Ovary (tissue), 9 donors: Measurements from ENCODE around the gene PIMREG. TPM values are rescaled to one million over a fixed set of nuclear protein-coding genes. Genes with fewer than 3 reads are reported as not detected.

ENCODE experiments used
- DNase-seq, 5 donors: peaks; one replicate each; pipeline ENCODE4 v3.0.0-alpha.2; 2019 to 2020
- H3K27ac ChIP-seq, 2 donors: fragments of 200-600 bp; one replicate each; pipeline versions ENCODE4 v1.5.1 to v1.8.0; 2019 to 2022
- H3K27me3 ChIP-seq: fragments of 200-600 bp; one replicate; pipeline ENCODE4 v1.8.0; 2022
- H3K36me3 ChIP-seq: fragments of 200-600 bp; sonication (generic); one replicate; pipeline ENCODE4 v1.5.1; 2019
- H3K4me1 ChIP-seq: one replicate; pipeline ENCODE4 v1.8.1; 2013; ENCODE audit warnings: mild to moderate bottlenecking, moderate library complexity; ENCODE audit not compliant: insufficient read depth
- H3K4me3 ChIP-seq: fragments of 200-600 bp; sonication (generic); one replicate; pipeline ENCODE4 v1.5.1; 2017
- H3K9me3 ChIP-seq, 2 donors: fragments of 200-600 bp in 1 of 2; sonication (generic) in 1 of 2; one replicate each; pipeline versions ENCODE4 v1.5.1 to v1.8.1; 2013 to 2019; ENCODE audit warnings: mild to moderate bottlenecking in 1 of 2, moderate library complexity in 1 of 2
- CTCF ChIP-seq, 3 donors: fragments of 450-650 bp in 2 of 3; fragments of 200-600 bp in 1 of 3; IDR thresholded peaks; one replicate each; pipeline versions ENCODE4 v1.5.1 to v1.8.0; 2016 to 2022; ENCODE audit warnings: antibody characterized with exemption in 3 of 3, mild to moderate bottlenecking in 1 of 3
- EP300 ChIP-seq: sonication (generic); formaldehyde crosslinking; IDR thresholded peaks from one replicate; pipeline ENCODE4 v1.6.1; 2017; ENCODE audit warnings: antibody characterized with exemption
- POLR2A ChIP-seq: fragments of 450-650 bp; IDR thresholded peaks from one replicate; pipeline ENCODE4 v1.6.1; 2017; ENCODE audit warnings: antibody characterized with exemption, mild to moderate bottlenecking, moderate library complexity
- WGBS, 3 donors: extraction: QIAGEN DNeasy Blood & Tissue Kit in 1 of 3; methylation state at CpG; one replicate each; pipeline versions ENCODE4 v1.1.5 to v1.1.7; 2013 to 2017; 5-methylcytosine and 5-hydroxymethylcytosine counted together
- intact Hi-C, 4 donors: fragments of 100-400 bp; cut with DNase I; formaldehyde crosslinking; loops; one replicate each; pipeline versions ENCODE4 v1.11.0 to v1.15.1; 2022 to 2023
- polyA plus RNA-seq, 2 donors: library from polyadenylated mRNA; stranded (reverse); fragments of 200-250 nt in 1 of 2; fragments of 350-450 nt in 1 of 2; fragmentation: Illumina TruSeq in 1 of 2; extraction: RNeasy Lipid Tissue Mini Kit (QIAGEN cat#74804) in 1 of 2; gene quantifications; one replicate each; pipeline ENCODE4 v1.2.3, GENCODE V29; 2013 to 2014
- total RNA-seq, 7 donors: library from RNA; depleted of rRNA in 2 of 7; stranded (reverse); fragments of >200 nt in 2 of 7; fragmentation: NEBNext Ultra II Directional in 3 of 7; extraction: Animal tissue kit (Norgen Biotek cat#: 25700) in 3 of 7; gene quantifications; one replicate each; pipeline versions ENCODE4 v1.1.0 to v1.2.4, GENCODE V29; 2016 to 2023
- donor health status: DM: no; HTN: no; CAD: no; lungs with moderate emphysema.
- donor health status: DM: no; HTN: no; CAD: no.
- donor health status: Bipolar disorder and iron deficiency.
- donor health status: DM: yes; HTN: yes; CAD: no.
- donor health status: DM: no; HTN: no; CAD: no.
- donor health status: DM: yes; HTN: yes; CAD: no.

The PIMREG gene
- total and polyA plus RNA-seq, 9 donors: 0.20 to 4.7 (median 0.73) TPM; not detected in 1

DNA sequence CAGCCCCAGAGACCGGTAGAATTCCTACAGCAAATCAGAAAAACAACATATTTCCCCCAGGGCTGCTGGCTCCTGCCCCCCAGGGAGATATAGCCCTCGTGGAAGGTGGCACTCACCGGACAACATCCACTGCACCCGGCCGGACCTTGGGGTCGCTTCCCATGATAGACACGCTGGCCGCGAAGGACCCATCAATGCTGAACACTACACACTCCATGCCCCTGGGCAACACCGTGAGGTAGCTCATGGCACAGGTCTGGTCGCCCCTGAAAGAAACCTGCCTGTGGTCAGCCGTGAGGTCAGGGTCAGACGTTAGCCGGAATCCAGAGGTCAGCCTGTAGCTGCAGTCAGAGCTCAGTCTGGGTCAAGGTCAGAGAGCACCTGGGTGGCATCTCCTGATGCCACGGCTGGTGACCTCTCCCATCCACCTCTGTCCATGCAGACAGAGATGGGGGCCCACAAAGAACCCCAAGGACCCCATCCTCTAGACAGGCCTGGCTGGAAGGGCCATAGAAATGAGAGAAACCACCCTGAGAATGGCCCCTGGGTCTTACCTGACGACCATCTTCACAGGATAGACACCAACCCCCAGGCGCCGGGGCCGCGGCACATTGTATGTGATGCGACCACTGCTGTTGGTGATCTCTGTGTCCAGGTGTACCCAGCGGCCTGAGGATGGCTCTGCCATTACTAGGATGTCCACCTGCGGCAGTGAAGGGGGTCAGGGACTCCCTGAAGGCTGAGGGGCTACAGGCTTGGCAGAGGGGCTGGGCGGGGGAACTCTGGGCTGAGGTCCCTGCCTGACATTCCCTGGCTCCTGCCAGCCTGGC is 19.6 kb downstream of the PIMREG start:
- Histone ChIP-seq H3K4me3 (no peak overlapping the region), H3K9me3 (no peaks in the 10 kb centered on the region), H3K36me3 (no peaks in the 10 kb centered on the region), H3K4me1 (no peaks in the 10 kb centered on the region), H3K27me3 (no peaks in the 10 kb centered on the region), H3K27ac (no peak overlapping the region)
- peak in 1 of 5 donors; percentile 15 for DNase-seq
- WGBS, 3 donors: 89 to 90% (median 90%) methylated on average over 24 of the region's 24 CpGs
- intact Hi-C loops: no loop called here
- TF ChIP-seq EP300 (no peak), CTCF (IDR thresholded peaks at IDR 0.05) (no peak)

DNA sequence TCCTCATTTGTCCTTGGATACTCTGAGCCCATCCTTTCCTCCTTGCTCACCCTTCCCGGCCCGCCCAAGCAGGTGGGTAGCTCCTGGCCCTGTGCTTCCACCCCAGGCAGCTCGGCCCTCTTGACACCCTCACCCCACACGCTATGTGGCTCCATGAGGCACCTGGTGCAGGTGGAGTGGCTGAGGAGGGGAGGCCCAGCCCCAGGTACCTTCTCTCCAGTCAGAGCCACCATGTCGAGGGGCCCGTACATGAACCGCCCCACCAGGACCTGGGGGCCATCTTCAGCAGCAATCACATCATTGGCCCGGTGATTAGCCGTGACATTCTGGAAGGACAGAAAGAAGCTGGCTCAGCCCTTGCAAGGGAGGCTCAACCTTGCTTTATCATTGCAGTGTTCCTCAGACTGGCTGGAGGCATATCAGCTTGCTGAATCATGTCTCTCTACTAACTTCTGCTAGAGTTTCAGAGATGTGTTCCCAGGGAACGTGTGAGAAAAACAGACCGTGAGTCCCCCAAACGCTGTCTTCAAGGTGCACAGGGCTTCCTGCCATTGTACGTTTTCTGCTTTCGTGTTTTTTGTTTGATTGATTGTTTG is 20.3 kb downstream of the PIMREG start:
- WGBS, 3 donors: 92 to 96% (median 94%) methylated on average over 14 of the region's 14 CpGs
- Histone ChIP-seq H3K27ac (no peak overlapping the region), H3K4me3 (no peak overlapping the region), H3K4me1 (no peaks in the 10 kb centered on the region), H3K9me3 (no peaks in the 10 kb centered on the region), H3K36me3 (no peaks in the 10 kb centered on the region), H3K27me3 (no peaks in the 10 kb centered on the region)
- intact Hi-C loops: no loop called here
- TF ChIP-seq CTCF (IDR thresholded peaks at IDR 0.05) (no peak), POLR2A (no peak), EP300 (no peak)
- DNase-seq: peak in 1 of 5 donors; percentile 10

GRCh38 chr17:6465206-6466003 is 21.1 kb downstream of the PIMREG start:
- WGBS, 3 donors: 83 to 88% (median 86%) methylated on average over 19 of the region's 19 CpGs
- no peak for DNase-seq

More at GRCh38 chr17:6465206-6466003, 21.1 kb downstream of the PIMREG start:
- Histone ChIP-seq H3K27ac (no peak overlapping the region), H3K4me1 (no peaks in the 10 kb centered on the region), H3K4me3 (no peak overlapping the region), H3K36me3 (no peaks in the 10 kb centered on the region), H3K9me3 (no peaks in the 10 kb centered on the region), H3K27me3 (no peaks in the 10 kb centered on the region)
- no peak for TF ChIP-seq EP300
- no peak for TF ChIP-seq POLR2A
- no peak for TF ChIP-seq CTCF (IDR thresholded peaks at IDR 0.05)
- intact Hi-C loops: no loop called here
